ENCODE results near the gene BCL2L11. TPM values are rescaled to one million over a fixed set of nuclear protein-coding genes. Genes with fewer than 3 reads are reported as not detected.

The BCL2L11 gene
- total RNA-seq, 6 experiments from 2014 or later, result 0.67 to 0.95 (median 0.81) TPM

- H3K36me3 Mint-ChIP-seq (ENCODE audit: low read depth), result no peaks in the 10 kb centered on the region
- no peak for DNase-seq
- peak overlapping the region; percentile 86 for H3K4me3 Mint-ChIP-seq
- no peak overlapping the region; the same call in 1 of the 2 replicates for H3K27ac Mint-ChIP-seq
- peaks cover 25% of the 10 kb centered on the region for H3K4me1 Mint-ChIP-seq (ENCODE audit: low read depth)
- no peak for TF ChIP-seq CTCF (IDR thresholded peaks at IDR 0.05)
- H3K27me3 Mint-ChIP-seq (ENCODE audit: insufficient read depth), result peaks cover 23% of the 10 kb centered on the region
- peaks cover 3% of the 10 kb centered on the region; the same call in 1 of the 2 replicates for H3K9me3 Mint-ChIP-seq
Measured at GRCh38 chr2:111118481-111118980, 2.2 kb upstream of the BCL2L11 start.

- Mint-ChIP-seq H3K27ac (no peak overlapping the region), H3K9me3 (peaks cover 3% of the 10 kb centered on the region; the same call in 1 of the 2 replicates), H3K4me1 (ENCODE audit: low read depth) (peaks cover 25% of the 10 kb centered on the region), H3K4me3 (peak overlapping the region; percentile 86), H3K27me3 (ENCODE audit: insufficient read depth) (peaks cover 17% of the 10 kb centered on the region), H3K36me3 (ENCODE audit: low read depth) (no peaks in the 10 kb centered on the region)
- no peak for DNase-seq
- no peak for TF ChIP-seq CTCF (IDR thresholded peaks at IDR 0.05)
Measured at GRCh38 chr2:111118981-111119821, 1.5 kb upstream of the BCL2L11 start.

- Mint-ChIP-seq H3K4me1 (ENCODE audit: low read depth) (peaks cover 25% of the 10 kb centered on the region), H3K9me3 (peaks cover 3% of the 10 kb centered on the region; the same call in 1 of the 2 replicates), H3K27ac (no peak overlapping the region), H3K4me3 (peak overlapping the region; percentile 63), H3K36me3 (ENCODE audit: low read depth) (no peaks in the 10 kb centered on the region), H3K27me3 (ENCODE audit: insufficient read depth) (peaks cover 17% of the 10 kb centered on the region)
- no peak for DNase-seq
- TF ChIP-seq CTCF (IDR thresholded peaks at IDR 0.05), result no peak
Measured at GRCh38 chr2:111119822-111120252, 877 bp upstream of the BCL2L11 start.

GRCh38 chr2:111121028-111121827, 514 bp downstream of the BCL2L11 start:
- peaks cover 25% of the 10 kb centered on the region for H3K4me1 Mint-ChIP-seq (ENCODE audit: low read depth)
- H3K27ac Mint-ChIP-seq, result peak overlapping the region; percentile 51
- H3K9me3 Mint-ChIP-seq, result peaks cover 3% of the 10 kb centered on the region; the same call in 1 of the 2 replicates
- peaks cover 16% of the 10 kb centered on the region for H3K27me3 Mint-ChIP-seq (ENCODE audit: insufficient read depth)
- peak overlapping the region; percentile 94 for H3K4me3 Mint-ChIP-seq
- DNase-seq, result no peak
- H3K36me3 Mint-ChIP-seq (ENCODE audit: low read depth), result no peaks in the 10 kb centered on the region
- TF ChIP-seq CTCF (IDR thresholded peaks at IDR 0.05), result 0 out of 2 replicates have a peak, but pooled peaks have one; percentile 5

GRCh38 chr2:111121828-111122630, 1.3 kb downstream of the BCL2L11 start:
- H3K27me3 Mint-ChIP-seq (ENCODE audit: insufficient read depth), result peaks cover 9% of the 10 kb centered on the region; the same call in 1 of the 2 replicates
- DNase-seq, result peak; percentile 74
- peaks cover 3% of the 10 kb centered on the region; the same call in 1 of the 2 replicates for H3K9me3 Mint-ChIP-seq
- no peak for TF ChIP-seq CTCF (IDR thresholded peaks at IDR 0.05)
- H3K4me3 Mint-ChIP-seq, result peak overlapping the region; percentile 94
- H3K36me3 Mint-ChIP-seq (ENCODE audit: low read depth), result no peaks in the 10 kb centered on the region
- peaks cover 18% of the 10 kb centered on the region for H3K4me1 Mint-ChIP-seq (ENCODE audit: low read depth)
- H3K27ac Mint-ChIP-seq, result no peak overlapping the region

Data from HFFc6 (cell line).